Fibroblast of skin of back (primary cell): ENCODE results near the gene ID3. TPM values are rescaled to one million over a fixed set of nuclear protein-coding genes. Genes with fewer than 3 reads are reported as not detected.

Experiments used
- DNase-seq: peaks from one replicate; pipeline ENCODE4 v3.0.0-alpha.2; 2013
- polyA plus RNA-seq, 2 experiments: library from polyadenylated mRNA; unstranded; fragments of 120-200 nt; gene quantifications; one replicate each; pipeline ENCODE4 v1.2.1, GENCODE V29; 2013; ENCODE audit not compliant: insufficient read length in 2 of 2

Gene ID3
- polyA plus RNA-seq (2013, experiment 1 of 2; ENCODE audit: insufficient read length): 336 TPM
- polyA plus RNA-seq (2013, experiment 2 of 2; ENCODE audit: insufficient read length): 194 TPM

- peak; percentile 99 for DNase-seq
Measured at GRCh38 chr1:23559136-23559984, at the start of gene ID3. Gene ID3 (minus strand): TSS chr1:23559501. CDS start chr1:23559426, 75 bp downstream.

DNA sequence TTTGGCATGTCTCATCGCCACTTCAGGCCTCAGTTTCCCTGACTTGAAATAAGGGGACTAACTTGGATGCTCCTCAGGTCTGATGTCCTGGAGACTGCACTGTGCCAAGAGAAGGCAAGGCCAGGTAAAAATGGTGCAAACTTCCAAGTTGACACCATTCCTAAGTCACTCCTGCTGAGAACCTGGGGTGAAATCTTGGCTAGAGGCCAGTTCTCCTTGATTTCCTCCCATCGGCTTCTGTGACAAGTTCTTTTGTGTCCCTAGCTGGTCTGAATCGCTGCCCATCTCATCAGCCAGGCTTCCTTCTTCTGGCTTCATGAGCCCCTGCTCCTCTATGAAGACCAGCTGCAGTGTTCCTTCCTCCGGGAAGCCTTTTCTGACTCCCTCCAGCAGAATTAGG is 48.6 kb upstream of the ID3 start:
- DNase-seq: no peak

DNA sequence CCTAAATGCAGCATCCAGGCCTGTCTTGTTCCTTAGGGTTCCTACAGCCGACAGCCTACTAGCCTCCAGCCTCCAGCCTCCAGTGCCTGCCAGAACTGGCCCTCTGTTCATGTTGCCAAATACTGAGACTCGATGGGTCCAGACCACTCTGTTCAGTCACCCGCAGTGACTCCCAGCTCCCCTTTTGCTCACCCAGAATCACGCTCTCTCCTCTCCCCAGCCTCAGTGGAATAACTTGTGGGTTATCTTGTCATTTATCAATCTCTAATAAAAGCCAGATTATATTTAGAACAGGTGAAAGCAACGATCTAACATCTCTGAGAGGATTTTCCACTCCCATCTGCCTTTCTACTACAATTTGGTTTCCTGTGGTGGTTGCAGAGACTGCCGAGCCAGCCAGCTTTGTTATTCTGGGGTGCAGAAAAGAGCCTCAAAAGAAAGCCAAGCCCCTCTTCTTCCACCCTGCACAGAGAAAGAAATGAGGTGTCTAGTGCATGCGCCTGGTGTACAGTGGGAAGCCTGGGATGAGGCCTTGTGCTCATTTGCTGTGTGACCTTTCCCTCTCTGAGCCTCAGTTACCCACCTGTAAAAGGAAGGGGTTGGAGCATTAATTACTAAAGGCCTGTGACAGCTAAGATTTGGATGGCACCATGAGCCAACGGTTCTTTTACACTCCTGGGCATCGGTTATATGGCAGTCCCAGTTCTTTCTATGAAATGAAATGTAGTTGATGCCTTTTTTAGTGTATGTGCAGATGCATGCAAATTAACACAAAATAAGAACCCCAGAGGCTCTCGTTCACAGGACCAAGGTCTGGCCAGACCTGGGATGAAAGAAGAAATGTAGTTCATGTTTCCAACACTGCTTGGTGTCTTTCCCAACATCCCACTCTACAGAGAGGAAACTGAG is 42.9 kb upstream of the ID3 start:
- DNase-seq: no peak

GRCh38 chr1:23601135-23601967 is 42.0 kb upstream of the ID3 start:
- no peak for DNase-seq

DNA sequence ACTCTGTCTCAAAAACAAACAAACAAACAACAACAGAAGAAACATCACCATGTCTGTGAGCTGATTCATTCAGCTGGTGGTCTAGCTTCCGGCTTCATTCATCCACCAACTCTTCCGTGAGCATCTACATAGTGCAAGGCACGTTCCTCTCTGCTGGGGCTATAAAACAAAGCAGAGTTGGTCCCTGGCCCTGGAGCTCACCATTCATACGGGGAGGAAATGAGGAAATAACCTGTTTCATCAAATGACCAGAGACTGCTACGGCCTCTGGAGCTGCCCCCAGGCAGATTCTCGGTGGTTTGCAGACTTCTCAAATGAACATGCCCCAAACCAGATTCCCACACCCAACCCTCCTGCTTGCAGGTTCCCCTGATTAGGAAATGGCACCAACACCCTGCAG is 41.0 kb upstream of the ID3 start:
- DNase-seq: no peak

GRCh38 chr1:23599125-23599524 is 39.8 kb upstream of the ID3 start:
- DNase-seq: no peak

- peak; percentile 60 for DNase-seq
Measured at GRCh38 chr1:23598424-23598823, 39.1 kb upstream of the ID3 start.

GRCh38 chr1:23597635-23598388 is 38.5 kb upstream of the ID3 start:
- peak; percentile 21 for DNase-seq

- peak; percentile 27 for DNase-seq
Measured at GRCh38 chr1:23596382-23597358, 37.4 kb upstream of the ID3 start.

- DNase-seq: no peak
Measured at GRCh38 chr1:23594927-23595353, 35.6 kb upstream of the ID3 start.

- no peak for DNase-seq
Measured at GRCh38 chr1:23594149-23594907, 35.0 kb upstream of the ID3 start.

GRCh38 chr1:23593556-23594148 is 34.4 kb upstream of the ID3 start:
- DNase-seq: no peak

GRCh38 chr1:23593042-23593521 is 33.8 kb upstream of the ID3 start:
- no peak for DNase-seq

DNA sequence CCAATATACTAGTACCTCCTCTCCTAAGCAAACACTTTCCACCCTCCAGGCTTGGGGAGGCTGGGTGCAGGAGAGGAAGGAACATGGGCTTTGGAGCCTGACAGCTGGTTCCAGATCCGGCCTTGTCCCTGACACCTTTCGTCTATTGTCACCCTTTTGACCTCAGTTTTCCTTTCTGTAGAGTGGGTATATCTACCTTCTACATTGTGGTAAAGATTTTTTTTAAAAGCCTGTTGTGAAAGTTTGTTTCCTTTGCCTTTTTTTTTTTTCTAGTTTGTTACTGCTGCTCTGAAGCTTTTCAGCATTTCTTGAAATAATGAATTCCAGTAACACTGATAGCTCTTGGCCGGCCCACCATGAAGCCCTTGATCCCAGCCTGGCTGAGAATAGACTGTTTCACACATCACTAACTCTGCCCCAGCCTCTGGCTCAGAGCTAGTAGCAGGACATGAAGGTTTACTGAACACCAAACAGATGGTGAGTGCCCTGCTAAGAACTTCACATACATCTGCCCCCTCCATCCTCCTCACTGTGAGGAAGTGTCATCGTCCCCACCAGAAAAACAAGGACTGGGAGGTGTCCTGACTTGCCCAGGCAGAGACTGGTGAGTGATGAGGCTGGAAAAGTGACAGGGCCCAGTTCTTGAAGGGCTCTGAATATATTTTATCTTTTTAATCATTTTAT is 33.0 kb upstream of the ID3 start:
- peak; percentile 34 for DNase-seq

DNA sequence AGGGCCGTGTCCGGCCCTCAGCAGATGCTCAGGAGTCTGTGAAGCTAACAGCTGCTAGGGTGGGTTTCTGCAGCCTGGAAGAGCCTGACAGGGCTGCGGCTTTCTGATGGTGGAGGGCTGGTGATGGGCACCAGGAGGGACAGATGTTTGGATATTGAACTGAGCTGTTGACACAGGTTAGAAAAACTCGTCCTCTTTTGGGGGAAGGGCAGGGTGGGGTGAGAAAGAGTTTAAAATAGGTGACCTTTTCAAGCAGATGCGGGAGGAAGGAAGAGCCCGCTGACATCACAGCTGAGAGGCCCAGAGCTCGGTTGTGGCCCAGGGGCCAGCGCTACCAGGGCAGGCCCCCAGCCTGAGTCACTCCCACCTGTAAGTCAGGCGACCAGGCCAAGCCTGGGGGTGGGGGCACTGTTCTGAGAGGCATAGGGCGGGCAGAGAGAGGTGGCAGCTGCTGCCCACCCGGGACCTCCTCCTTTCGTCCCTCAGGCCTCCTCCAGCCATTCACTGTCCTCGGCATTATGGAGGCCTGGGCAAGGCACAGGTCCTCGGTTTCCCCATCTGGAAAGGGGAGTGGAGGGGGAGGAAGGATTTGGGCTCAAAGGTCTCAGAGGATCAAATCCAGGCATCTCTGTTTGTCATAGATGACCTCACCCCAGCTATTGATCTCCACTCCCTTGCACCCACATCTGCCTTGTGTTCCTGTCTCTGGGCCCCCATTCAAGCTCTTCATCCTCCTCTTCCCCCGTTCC is 32.3 kb upstream of the ID3 start:
- no peak for DNase-seq

DNA sequence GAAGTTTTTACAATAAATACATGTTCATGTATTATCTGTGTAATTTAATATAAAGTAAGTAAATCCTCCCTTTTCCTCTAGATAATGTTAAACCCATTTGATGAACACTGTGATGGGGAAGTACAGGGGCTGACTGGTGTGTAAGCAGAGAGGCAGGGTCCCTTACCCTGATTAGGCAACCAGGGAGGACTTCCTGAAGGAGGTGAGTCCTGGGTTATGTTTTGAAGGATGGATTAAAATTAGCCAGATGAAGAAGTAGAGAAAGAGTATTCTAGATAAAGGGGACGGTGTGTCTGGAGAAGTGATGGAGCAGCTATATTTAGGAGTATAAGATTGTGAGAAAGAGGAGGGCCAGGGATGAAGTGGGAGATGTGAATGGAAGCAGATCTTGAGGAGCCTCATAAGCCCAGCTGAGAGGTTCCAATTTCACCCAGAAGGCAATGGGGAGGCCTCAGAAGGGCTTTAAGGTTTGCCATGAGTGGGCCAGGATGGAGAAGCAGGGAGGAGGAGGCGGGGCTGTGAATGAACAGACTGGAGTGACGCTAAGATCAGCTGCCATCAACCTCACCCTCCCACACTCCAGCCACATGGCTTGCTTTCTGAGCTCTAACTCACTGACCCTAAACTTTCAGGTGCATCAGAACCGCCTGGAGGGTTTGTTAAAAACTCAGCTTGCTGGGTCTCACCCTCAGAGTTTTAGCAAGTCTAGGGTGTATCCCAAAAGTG is 30.9 kb upstream of the ID3 start:
- DNase-seq: no peak

DNA sequence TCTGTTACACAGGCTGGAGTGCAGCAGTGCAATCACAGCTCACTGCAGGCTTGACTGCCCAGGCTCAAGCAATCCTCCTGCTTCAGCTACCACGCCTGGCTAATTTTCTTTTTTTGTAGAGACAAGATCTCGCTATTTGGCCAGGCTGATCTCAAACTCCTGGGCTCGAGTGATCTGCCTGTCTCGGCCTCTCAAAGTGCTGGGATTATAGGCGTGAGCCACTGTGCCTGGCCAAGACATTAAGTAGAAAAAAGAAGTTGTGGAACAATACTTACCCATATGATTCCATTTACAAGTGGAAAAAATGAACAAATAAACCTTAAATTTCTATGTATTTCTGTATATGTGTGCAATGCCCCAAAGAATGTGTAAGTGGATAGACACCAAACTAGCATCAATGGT is 30.3 kb upstream of the ID3 start:
- no peak for DNase-seq
